Measurements from ENCODE around the gene LZTR1. TPM values are rescaled to one million over a fixed set of nuclear protein-coding genes. Genes with fewer than 3 reads are reported as not detected.

Gene LZTR1
- polyA plus RNA-seq, 1 of the 3 experiments (the other 2 are of a cell fraction): 37.7 TPM

GRCh38 chr22:20937031-20937793, 44.9 kb upstream of the LZTR1 start:
- H3K9me3 ChIP-seq: no peaks in the 10 kb centered on the region
- H3K27ac ChIP-seq (ENCODE audit: low read depth in 2 of 2, low read length in 1 of 2): no peak overlapping the region
- peaks cover 13% of the 10 kb centered on the region for H3F3A ChIP-seq (replicated peaks; ENCODE audit: insufficient read depth)
- WGBS (ENCODE audit: low lambda C conversion rate): 76% methylated on average over 12 of the region's 12 CpGs
- H3K9me2 ChIP-seq: no peaks in the 10 kb centered on the region
- ChIA-PET CTCF (interaction anchor here (1.2 to 3.1 kb wide), 7 partner anchors 10 to 133 kb away, joined by 3 to 18 read pairs (median 4); partner anchors contain the start of gene CRKL), POLR2A (interaction anchor here (0.7 kb wide), 1 partner anchor 25 kb away, joined by 3 read pairs; no protein-coding TSS in a partner anchor)
- no peak for TF ChIP-seq USF2 (IDR thresholded peaks at IDR 0.05; ENCODE audit: borderline replicate concordance, low read depth, low read length)
- no peak for TF ChIP-seq RXRA (IDR thresholded peaks at IDR 0.05; ENCODE audit: borderline replicate concordance, low read depth)
- no peak for TF ChIP-seq GATA2 (CRISPR knock-in tag; IDR thresholded peaks at IDR 0.05)
- TF ChIP-seq PBX3 (IDR thresholded peaks at IDR 0.05): no peak
- no peak for TF ChIP-seq TCF12 (IDR thresholded peaks at IDR 0.05)
- TF ChIP-seq MEF2A (IDR thresholded peaks at IDR 0.05; ENCODE audit: borderline replicate concordance, low read depth): no peak
- TF ChIP-seq RFX5 (IDR thresholded peaks at IDR 0.05; ENCODE audit: low read length): no peak
- TF ChIP-seq IRF3 (IDR thresholded peaks at IDR 0.05; ENCODE audit: low read depth, low read length): no peak
- no peak for TF ChIP-seq MXI1 (IDR thresholded peaks at IDR 0.05; ENCODE audit: low read depth, low read length)
- TF ChIP-seq USF1 (IDR thresholded peaks at IDR 0.05; ENCODE audit: borderline replicate concordance, low read depth): no peak
- no peak for TF ChIP-seq CHD2 (IDR thresholded peaks at IDR 0.05; ENCODE audit: low read length, partially characterized antibody)
- H3K4me1 ChIP-seq (ENCODE audit: control insufficient read depth in 1 of 2, insufficient read depth in 2 of 2, low read depth in 1 of 2, low read length in 1 of 2): peaks cover 5 to 13% of the 10 kb centered on the region in 2 experiments; a peak in 2 of 4 replicates
- H3K9ac ChIP-seq: no peak overlapping the region
- H3K4me3 ChIP-seq (ENCODE audit: low read depth in 2 of 2, low read length in 1 of 2): no peak overlapping the region
- no peaks in the 10 kb centered on the region for H3K27me3 ChIP-seq (ENCODE audit: insufficient read depth)
- H3K36me3 ChIP-seq (replicated peaks in 1 of 2; ENCODE audit: control insufficient read depth in 1 of 2, insufficient read depth in 2 of 2, low read length in 1 of 2): peaks cover 3 to 25% of the 10 kb centered on the region in 2 experiments
- DNase-seq: no peak
- H3K4me2 ChIP-seq: peak overlapping the region; percentile 19; the same call in 1 of the 2 replicates
- H2AFZ ChIP-seq (ENCODE audit: low read depth): no peak overlapping the region
- H3K79me2 ChIP-seq (ENCODE audit: insufficient read depth): peaks cover 98% of the 10 kb centered on the region
- H4K20me1 ChIP-seq (ENCODE audit: insufficient read depth): peaks cover 97% of the 10 kb centered on the region

Data from SK-N-SH (cell line).